HT1080 (cell line): ENCODE data around the gene TGFBR3. TPM values are rescaled to one million over a fixed set of nuclear protein-coding genes. Genes with fewer than 3 reads are reported as not detected.

Source experiments
- DNase-seq: peaks from one replicate; pipeline ENCODE4 v3.0.0-alpha.2; 2015; ENCODE audit warnings: low read depth
- total RNA-seq: library from RNA; depleted of rRNA; stranded (reverse); fragments of >200 nt; shearing (Covaris generic); gene quantifications from 2 replicates; pipeline ENCODE4 v1.2.3, GENCODE V29; 2014

TGFBR3 gene
- total RNA-seq, 1 experiment from 2014 or later = 12.0 TPM

- DNase-seq = no peak
Measured at GRCh38 chr1:91764471-91765115, 121.4 kb downstream of the TGFBR3 start.

GRCh38 chr1:91763252-91763651, 122.7 kb downstream of the TGFBR3 start:
- no peak for DNase-seq

- no peak for DNase-seq
Measured at GRCh38 chr1:91761295-91761721, 124.6 kb downstream of the TGFBR3 start.

- DNase-seq = no peak
Measured at GRCh38 chr1:91760512-91760911, 125.4 kb downstream of the TGFBR3 start.

GRCh38 chr1:91759076-91759475, 126.9 kb downstream of the TGFBR3 start:
- no peak for DNase-seq

GRCh38 chr1:91757763-91758460, 128.0 kb downstream of the TGFBR3 start:
- no peak for DNase-seq

GRCh38 chr1:91755702-91756287, 130.2 kb downstream of the TGFBR3 start:
- no peak for DNase-seq

GRCh38 chr1:91754816-91755580, 131.0 kb downstream of the TGFBR3 start:
- no peak for DNase-seq

- peak; percentile 58 for DNase-seq
Measured at GRCh38 chr1:91754348-91754747, 131.6 kb downstream of the TGFBR3 start.

- DNase-seq = no peak
Measured at GRCh38 chr1:91753878-91754277, 132.1 kb downstream of the TGFBR3 start.

GRCh38 chr1:91752324-91752723, 133.6 kb downstream of the TGFBR3 start:
- DNase-seq = no peak

- DNase-seq = no peak
Measured at GRCh38 chr1:91751275-91751674, 134.7 kb downstream of the TGFBR3 start.

- DNase-seq = peak; percentile 35
Measured at GRCh38 chr1:91750398-91750996, 135.5 kb downstream of the TGFBR3 start.

- no peak for DNase-seq
Measured at GRCh38 chr1:91749788-91750231, 136.1 kb downstream of the TGFBR3 start.

- no peak for DNase-seq
Measured at GRCh38 chr1:91747666-91748065, 138.3 kb downstream of the TGFBR3 start.

GRCh38 chr1:91746728-91747338, 139.1 kb downstream of the TGFBR3 start:
- DNase-seq = no peak

GRCh38 chr1:91745640-91746373, 140.1 kb downstream of the TGFBR3 start:
- no peak for DNase-seq

GRCh38 chr1:91744953-91745639, 140.9 kb downstream of the TGFBR3 start:
- DNase-seq = no peak

- DNase-seq = no peak
Measured at GRCh38 chr1:91742848-91743292, 143.1 kb downstream of the TGFBR3 start.

- no peak for DNase-seq
Measured at GRCh38 chr1:91741906-91742305, 144.0 kb downstream of the TGFBR3 start.
